OCI-LY7 (cell line): ENCODE measurements around the gene DAP. TPM values are rescaled to one million over a fixed set of nuclear protein-coding genes. Genes with fewer than 3 reads are reported as not detected.

ENCODE experiments used
- BruUV-seq: library from RNA; stranded (reverse); fragments of 400-500 nt; replicated peaks from 2 replicates; lab custom pipeline; 2021; lab: Mats Ljungman, UMichigan
- CTCF ChIA-PET: fragments of 300-600 bp; sonication (Branson Sonifier 250); formaldehyde crosslinking; loops from one replicate; lab custom pipeline; 2022; ENCODE audit warnings: antibody characterized with exemption; ENCODE audit not compliant: unreplicated experiment; lab: Charles Lee
- POLR2A ChIA-PET: fragments of 300-600 bp; sonication (Branson Sonifier 250); formaldehyde crosslinking; loops from one replicate; lab custom pipeline; 2022; ENCODE audit warnings: antibody characterized with exemption; lab: Charles Lee
- DNase-seq: peaks from one replicate; pipeline ENCODE4 v3.0.0-alpha.2; 2015; ENCODE audit warnings: low spot score
- H2AFZ ChIP-seq: fragments of 200-600 bp; sonication (generic), shearing (Covaris generic); 2 replicates; pipeline ENCODE4 v1.6.1; 2014; ENCODE audit warnings: mild to moderate bottlenecking, antibody characterized with exemption, low read length, moderate library complexity
- H3K27ac ChIP-seq: fragments of 200-600 bp; sonication (generic); 2 replicates; pipeline ENCODE4 v1.5.1; 2014; ENCODE audit warnings: mixed run types, low read depth, mild to moderate bottlenecking, moderate library complexity, low read length, inconsistent platforms; ENCODE audit not compliant: poor library complexity, severe bottlenecking
- H3K36me3 ChIP-seq: fragments of 200-600 bp; sonication (generic); 2 replicates; pipeline ENCODE4 v1.6.1; 2014; ENCODE audit warnings: mild to moderate bottlenecking, antibody characterized with exemption, low read length, moderate library complexity, mixed read lengths; ENCODE audit not compliant: insufficient read depth
- H3K4me1 ChIP-seq: fragments of 200-600 bp; sonication (generic); 2 replicates; pipeline ENCODE4 v1.5.1; 2014; ENCODE audit warnings: mild to moderate bottlenecking, low read length; ENCODE audit not compliant: insufficient read depth, poor library complexity, severe bottlenecking
- H3K4me2 ChIP-seq: fragments of 200-600 bp; sonication (generic); 2 replicates; pipeline ENCODE4 v1.6.1; 2014; ENCODE audit warnings: mild to moderate bottlenecking, low read length
- H3K4me3 ChIP-seq: fragments of 200-600 bp; sonication (generic); 2 replicates; pipeline ENCODE4 v1.5.1; 2014; ENCODE audit warnings: mild to moderate bottlenecking, low read depth, low read length; ENCODE audit not compliant: poor library complexity, severe bottlenecking
- H3K79me2 ChIP-seq: fragments of 200-600 bp; sonication (generic); 2 replicates; pipeline ENCODE4 v1.6.1; 2016; ENCODE audit warnings: low read depth, mild to moderate bottlenecking, low read length, moderate library complexity, mixed read lengths; ENCODE audit not compliant: insufficient read depth
- H3K9me2 ChIP-seq: fragments of 200-600 bp; sonication (generic); 2 replicates; pipeline ENCODE4 v1.6.1; 2016; ENCODE audit warnings: mild to moderate bottlenecking, low read length, mixed read lengths; ENCODE audit not compliant: insufficient read depth
- H3K9me3 ChIP-seq: fragments of 200-600 bp; sonication (generic); 2 replicates; pipeline ENCODE4 v1.6.1; 2014; ENCODE audit warnings: mild to moderate bottlenecking, mixed run types, low read length, mixed read lengths
- H4K20me1 ChIP-seq: fragments of 200-600 bp; sonication (generic); 2 replicates; pipeline ENCODE4 v1.6.1; 2014; ENCODE audit warnings: mild to moderate bottlenecking, antibody characterized with exemption, low read length, moderate library complexity, mixed read lengths; ENCODE audit not compliant: insufficient read depth
- EZH2phosphoT487 ChIP-seq: fragments of 200-600 bp; sonication (generic); IDR thresholded peaks from 2 replicates; pipeline ENCODE4 v1.6.1; 2018; ENCODE audit warnings: low read depth, borderline replicate concordance, mild to moderate bottlenecking, mixed run types, antibody characterized with exemption, low read length, moderate library complexity, mixed read lengths
- intact Hi-C: fragments of 100-400 bp; cut with micrococcal nuclease; formaldehyde crosslinking; loops from one replicate; pipeline ENCODE4 v1.10.0; 2022; ENCODE audit not compliant: unreplicated experiment
- total RNA-seq, 2 experiments: library from RNA; depleted of rRNA in 1 of 2; stranded (reverse); fragments of >200 nt in 1 of 2; shearing (Covaris generic) in 1 of 2; gene quantifications; 2 replicates each; pipeline ENCODE4 v1.2.3, GENCODE V29; 2014 to 2022
- TF ChIP-seq, protein P1 (sequence below): fragments of 200-600 bp; sonication (generic); conservative IDR thresholded peaks from 2 replicates; pipeline ENCODE4 v1.5.1; 2014; ENCODE audit warnings: mild to moderate bottlenecking, antibody characterized with exemption, low read length, moderate library complexity, mixed read lengths

The DAP gene
- total RNA-seq, 2 experiments from 2014 or later = 21.5 to 96.1 TPM

- no peaks in the 10 kb centered on the region for H3K79me2 ChIP-seq
- BruUV-seq = no TSS peak
- no peak overlapping the region for H3K4me3 ChIP-seq
- TF ChIP-seq, protein P1, sequence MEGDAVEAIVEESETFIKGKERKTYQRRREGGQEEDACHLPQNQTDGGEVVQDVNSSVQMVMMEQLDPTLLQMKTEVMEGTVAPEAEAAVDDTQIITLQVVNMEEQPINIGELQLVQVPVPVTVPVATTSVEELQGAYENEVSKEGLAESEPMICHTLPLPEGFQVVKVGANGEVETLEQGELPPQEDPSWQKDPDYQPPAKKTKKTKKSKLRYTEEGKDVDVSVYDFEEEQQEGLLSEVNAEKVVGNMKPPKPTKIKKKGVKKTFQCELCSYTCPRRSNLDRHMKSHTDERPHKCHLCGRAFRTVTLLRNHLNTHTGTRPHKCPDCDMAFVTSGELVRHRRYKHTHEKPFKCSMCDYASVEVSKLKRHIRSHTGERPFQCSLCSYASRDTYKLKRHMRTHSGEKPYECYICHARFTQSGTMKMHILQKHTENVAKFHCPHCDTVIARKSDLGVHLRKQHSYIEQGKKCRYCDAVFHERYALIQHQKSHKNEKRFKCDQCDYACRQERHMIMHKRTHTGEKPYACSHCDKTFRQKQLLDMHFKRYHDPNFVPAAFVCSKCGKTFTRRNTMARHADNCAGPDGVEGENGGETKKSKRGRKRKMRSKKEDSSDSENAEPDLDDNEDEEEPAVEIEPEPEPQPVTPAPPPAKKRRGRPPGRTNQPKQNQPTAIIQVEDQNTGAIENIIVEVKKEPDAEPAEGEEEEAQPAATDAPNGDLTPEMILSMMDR = no peak
- no peak for TF ChIP-seq EZH2phosphoT487
- ChIA-PET CTCF (no interaction called here), POLR2A (no interaction called here)
- no peak overlapping the region for H3K27ac ChIP-seq
- H3K4me2 ChIP-seq = no peak overlapping the region
- no peak overlapping the region for H2AFZ ChIP-seq
- no peaks in the 10 kb centered on the region for H4K20me1 ChIP-seq
- no peaks in the 10 kb centered on the region for H3K9me2 ChIP-seq
- no peaks in the 10 kb centered on the region for H3K4me1 ChIP-seq
- no peak for DNase-seq
- no peaks in the 10 kb centered on the region for H3K36me3 ChIP-seq
- H3K9me3 ChIP-seq = no peaks in the 10 kb centered on the region
- intact Hi-C loops = no loop called here
Measured at GRCh38 chr5:10671041-10672008, 89.7 kb downstream of the DAP start.

GRCh38 chr5:10669983-10670382 lies 91.1 kb downstream of the DAP start:
- intact Hi-C loops = no loop called here
- CTCF ChIA-PET = no interaction called here
- DNase-seq = no peak
- no peaks in the 10 kb centered on the region for H3K79me2 ChIP-seq
- no TSS peak for BruUV-seq
- H3K27ac ChIP-seq = no peak overlapping the region
- TF ChIP-seq, protein P1 = no peak
- no peak for TF ChIP-seq EZH2phosphoT487
- H4K20me1 ChIP-seq = no peaks in the 10 kb centered on the region
- H3K4me1 ChIP-seq = no peaks in the 10 kb centered on the region
- POLR2A ChIA-PET = no interaction called here
- no peak overlapping the region for H2AFZ ChIP-seq
- no peak overlapping the region for H3K4me3 ChIP-seq
- no peak overlapping the region for H3K4me2 ChIP-seq
- H3K9me3 ChIP-seq = no peaks in the 10 kb centered on the region
- no peaks in the 10 kb centered on the region for H3K36me3 ChIP-seq
- no peaks in the 10 kb centered on the region for H3K9me2 ChIP-seq

GRCh38 chr5:10668697-10669096 lies 92.3 kb downstream of the DAP start:
- H3K4me3 ChIP-seq = no peak overlapping the region
- intact Hi-C loops = no loop called here
- no peaks in the 10 kb centered on the region for H4K20me1 ChIP-seq
- H3K9me3 ChIP-seq = no peaks in the 10 kb centered on the region
- no peak for DNase-seq
- no peak overlapping the region for H3K4me2 ChIP-seq
- H2AFZ ChIP-seq = no peak overlapping the region
- POLR2A ChIA-PET = interaction anchor here (0.6 to 0.9 kb wide), 2 partner anchors 33 to 35 kb away, joined by 3 to 4 read pairs; no protein-coding TSS in a partner anchor
- CTCF ChIA-PET = no interaction called here
- H3K36me3 ChIP-seq = no peaks in the 10 kb centered on the region
- BruUV-seq = no TSS peak
- H3K9me2 ChIP-seq = no peaks in the 10 kb centered on the region
- no peaks in the 10 kb centered on the region for H3K4me1 ChIP-seq
- no peaks in the 10 kb centered on the region for H3K79me2 ChIP-seq
- no peak overlapping the region for H3K27ac ChIP-seq
- no peak for TF ChIP-seq EZH2phosphoT487
- TF ChIP-seq, protein P1 = no peak
